Hindlimb muscle (tissue), 1 donor: ENCODE data around the gene IRF6. TPM values are rescaled to one million over a fixed set of nuclear protein-coding genes. Genes with fewer than 3 reads are reported as not detected.
A peak's percentile ranks its signal among the peaks of the same experiment; 100 is the strongest.

Experiments
- DNase-seq: peaks from one replicate; pipeline ENCODE4 v3.0.0-alpha.2; 2013
- polyA plus RNA-seq: library from polyadenylated mRNA; unstranded; fragments of 120-200 nt; gene quantifications from one replicate; pipeline ENCODE4 v1.2.1, GENCODE V29; 2013; ENCODE audit not compliant: insufficient read length

Gene IRF6
- polyA plus RNA-seq, 1 donor: 0.83 TPM

GRCh38 chr1:209756615-209757445, 49.1 kb downstream of the IRF6 start:
- no peak for DNase-seq

- no peak for DNase-seq
These were observed 49.9 kb downstream of the IRF6 start, which contains the start of gene TRAF3IP3 for GRCh38 chr1:209755926-209756614. Gene TRAF3IP3, plus strand, starts transcription at chr1:209756053. Its CDS starts 3,987 bp downstream, at chr1:209760040.

GRCh38 chr1:209755256-209755655, 50.7 kb downstream of the IRF6 start:
- no peak for DNase-seq

GRCh38 chr1:209752890-209753289, 53.1 kb downstream of the IRF6 start:
- no peak for DNase-seq

GRCh38 chr1:209751627-209752231, 54.2 kb downstream of the IRF6 start:
- DNase-seq: no peak

- no peak for DNase-seq
These were observed 56.1 kb downstream of the IRF6 start for GRCh38 chr1:209749670-209750323.

- DNase-seq: no peak
These were observed 56.7 kb downstream of the IRF6 start for GRCh38 chr1:209749205-209749604.

GRCh38 chr1:209748620-209749019, 57.3 kb downstream of the IRF6 start:
- no peak for DNase-seq

GRCh38 chr1:209747580-209748262, 58.2 kb downstream of the IRF6 start:
- DNase-seq: peak; percentile 74

- no peak for DNase-seq
These were observed 59.3 kb downstream of the IRF6 start for GRCh38 chr1:209746451-209747165.

- DNase-seq: no peak
These were observed 62.8 kb downstream of the IRF6 start for GRCh38 chr1:209743145-209743482.

GRCh38 chr1:209742409-209743144, 63.4 kb downstream of the IRF6 start:
- no peak for DNase-seq

- DNase-seq: no peak
These were observed 64.1 kb downstream of the IRF6 start for GRCh38 chr1:209741889-209742288.

GRCh38 chr1:209741193-209741592, 64.7 kb downstream of the IRF6 start:
- no peak for DNase-seq

GRCh38 chr1:209738270-209738669, 67.7 kb downstream of the IRF6 start:
- no peak for DNase-seq

GRCh38 chr1:209737118-209737505, 68.8 kb downstream of the IRF6 start:
- no peak for DNase-seq

GRCh38 chr1:209736490-209737117, 69.3 kb downstream of the IRF6 start:
- DNase-seq: no peak
